ENCODE data around the gene PARP4.
"Not testable (repeated sequence)": the region's sequence is repeated elsewhere in the genome, so short reads cannot be mapped to it uniquely, and the experiment has no call there.

Gene PARP4

GRCh38 chr13:24506283-24506682 lies 6.3 kb downstream of the PARP4 start:
- in situ Hi-C loops (cut with MboI; ENCODE audit: low sequenced_read_pairs), result not testable (repeated sequence)

DNA sequence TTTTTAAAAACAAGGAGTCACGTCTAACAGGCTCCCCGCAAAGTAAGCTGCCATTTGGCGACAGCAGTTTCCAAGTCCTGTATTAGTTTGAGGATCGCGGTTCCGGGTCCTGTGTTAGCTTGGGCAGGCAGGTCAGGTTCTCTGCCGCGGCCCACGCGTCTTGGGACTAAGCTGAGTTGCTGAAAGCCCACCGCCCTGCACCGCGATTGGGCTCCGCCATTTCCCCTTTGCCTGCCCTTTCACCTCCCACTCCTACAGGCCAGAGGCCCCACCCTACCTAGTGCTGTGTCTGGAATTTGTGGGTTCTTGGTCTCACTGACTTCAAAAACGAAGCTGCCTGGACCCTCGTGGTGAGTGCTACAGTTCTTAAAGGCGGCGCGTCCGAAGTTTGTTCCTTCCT lies 6.8 kb downstream of the PARP4 start:
- in situ Hi-C loops (cut with MboI; ENCODE audit: low sequenced_read_pairs), result no loop called here

DNA sequence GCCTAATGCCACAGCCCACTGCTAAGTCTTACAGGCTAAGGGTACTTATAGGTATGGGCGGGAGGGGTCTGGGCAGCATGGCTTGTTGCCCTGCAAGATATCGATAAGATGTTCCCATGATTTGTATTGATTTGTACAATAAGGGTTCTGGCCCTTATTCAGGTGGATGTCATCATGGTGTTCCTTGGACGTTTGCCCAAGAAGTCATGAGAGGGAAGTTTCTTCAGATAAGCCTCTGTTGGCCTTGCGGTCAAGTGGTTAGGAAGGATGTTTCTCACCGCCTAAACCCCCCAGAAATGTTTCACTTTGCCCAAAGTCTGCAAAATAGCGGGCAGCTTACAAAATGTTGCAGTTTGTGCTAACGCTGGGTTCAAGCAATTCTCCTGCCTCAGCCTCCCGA lies 7.3 kb downstream of the PARP4 start:
- in situ Hi-C loops (cut with MboI; ENCODE audit: low sequenced_read_pairs), result no loop called here

- in situ Hi-C loops (cut with MboI; ENCODE audit: low sequenced_read_pairs), result no loop called here
These were observed 9.2 kb downstream of the PARP4 start for GRCh38 chr13:24503379-24503696.

DNA sequence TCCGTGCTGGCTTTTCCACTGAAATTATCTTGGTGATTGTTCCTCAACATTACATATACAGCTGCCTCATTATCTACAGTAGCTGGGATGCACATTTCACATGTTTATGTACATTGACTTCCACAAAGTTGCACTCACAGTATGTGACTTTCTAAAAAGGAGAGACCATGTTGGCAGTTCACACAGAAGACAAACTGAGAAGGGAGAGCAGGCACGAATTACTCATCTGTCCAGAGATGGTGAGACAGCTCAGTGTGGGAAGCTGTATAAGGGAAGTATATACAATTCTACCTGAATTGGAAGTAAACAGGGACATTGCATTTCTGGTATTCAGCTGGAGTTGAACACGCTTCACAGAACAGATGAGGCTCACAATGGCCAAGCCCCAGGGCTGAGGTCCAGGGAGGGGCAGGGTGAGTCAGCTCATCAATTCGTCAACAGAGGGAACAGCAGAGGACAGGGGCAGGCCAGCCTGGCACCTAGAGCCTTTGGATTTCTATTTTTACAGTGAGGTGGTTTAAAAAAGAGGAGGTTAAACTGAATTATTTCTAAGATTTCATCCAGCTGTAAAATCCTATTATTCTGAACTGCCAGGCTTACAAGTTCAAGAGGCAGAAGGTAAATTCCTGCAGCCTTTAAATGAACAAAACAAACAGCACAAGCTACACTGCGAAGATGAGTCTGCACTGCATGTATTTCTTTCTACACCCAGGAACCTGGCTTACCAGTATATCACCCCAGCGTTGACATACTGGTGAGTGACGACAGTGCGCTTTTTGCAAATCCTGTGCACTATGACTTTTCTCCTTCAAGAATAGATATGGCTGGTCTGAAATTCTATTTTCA lies 9.8 kb downstream of the PARP4 start:
- in situ Hi-C loops (cut with MboI; ENCODE audit: low sequenced_read_pairs), result no loop called here

DNA sequence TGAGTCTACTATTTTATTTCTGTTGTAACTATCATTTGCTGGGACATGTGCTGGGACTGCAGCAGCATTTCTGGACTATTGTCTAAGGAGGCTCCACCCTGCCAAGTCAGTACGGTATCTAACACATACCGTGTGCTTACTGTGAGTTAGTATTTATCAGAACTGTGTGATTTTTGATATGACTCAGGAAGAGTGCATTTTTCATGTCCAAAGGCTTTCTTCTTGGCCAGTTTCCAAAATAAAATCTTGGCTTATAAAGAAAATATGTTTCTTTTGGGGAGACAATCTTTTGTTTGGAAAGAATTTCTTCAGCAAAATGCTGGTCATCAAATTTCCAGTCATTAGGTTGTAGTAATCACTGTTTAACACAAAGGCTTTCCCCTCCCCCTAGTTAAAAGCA lies 11.6 kb downstream of the PARP4 start:
- in situ Hi-C loops (cut with MboI; ENCODE audit: low sequenced_read_pairs), result no loop called here

DNA sequence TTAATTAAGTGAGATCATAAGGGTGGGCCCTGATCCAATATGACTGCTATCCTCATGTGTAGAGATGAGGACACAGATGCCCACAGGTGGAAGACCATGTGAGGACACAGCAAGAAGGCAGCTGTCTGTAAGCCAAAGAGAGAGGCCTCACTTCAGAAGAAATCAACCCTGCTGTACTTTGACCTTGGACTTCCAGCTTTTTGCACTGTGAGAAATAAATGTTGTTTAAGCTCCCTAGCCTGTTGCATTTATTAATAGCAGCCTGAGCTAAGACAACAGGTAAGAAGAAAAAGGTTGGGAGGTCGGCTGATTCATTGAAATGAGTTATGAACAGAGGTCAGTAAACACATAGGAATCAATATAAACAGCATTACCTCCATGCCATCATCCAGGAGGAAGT lies 14.8 kb downstream of the PARP4 start:
- in situ Hi-C loops (cut with MboI; ENCODE audit: low sequenced_read_pairs), result no loop called here

DNA sequence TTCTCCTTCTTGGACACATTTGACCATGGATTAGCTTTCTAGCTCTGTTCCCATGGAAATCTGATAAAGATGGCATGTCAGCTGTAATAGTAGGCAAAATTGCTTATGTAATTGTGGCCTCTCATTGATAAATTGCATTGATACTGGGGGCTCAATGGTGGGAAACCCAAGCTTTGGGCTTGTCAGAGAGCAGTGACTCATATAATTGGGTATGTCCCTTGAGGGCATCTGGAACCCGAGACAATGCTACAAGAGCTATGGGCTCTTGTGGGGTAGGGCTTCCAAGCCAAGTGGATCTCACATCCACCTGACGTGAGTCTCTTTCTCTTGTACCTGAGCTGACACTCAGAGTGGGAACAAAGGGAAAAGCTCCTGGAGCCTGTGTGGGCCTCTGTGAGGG lies 16.3 kb downstream of the PARP4 start:
- in situ Hi-C loops (cut with MboI; ENCODE audit: low sequenced_read_pairs), result not testable (repeated sequence)

- in situ Hi-C loops (cut with MboI; ENCODE audit: low sequenced_read_pairs), result no loop called here
These were observed 17.3 kb downstream of the PARP4 start for GRCh38 chr13:24495151-24495729.

- in situ Hi-C loops (cut with MboI; ENCODE audit: low sequenced_read_pairs), result no loop called here
These were observed 19.2 kb downstream of the PARP4 start for GRCh38 chr13:24493356-24493755.

GRCh38 chr13:24491845-24492244 lies 20.7 kb downstream of the PARP4 start:
- in situ Hi-C loops (cut with MboI; ENCODE audit: low sequenced_read_pairs), result no loop called here

DNA sequence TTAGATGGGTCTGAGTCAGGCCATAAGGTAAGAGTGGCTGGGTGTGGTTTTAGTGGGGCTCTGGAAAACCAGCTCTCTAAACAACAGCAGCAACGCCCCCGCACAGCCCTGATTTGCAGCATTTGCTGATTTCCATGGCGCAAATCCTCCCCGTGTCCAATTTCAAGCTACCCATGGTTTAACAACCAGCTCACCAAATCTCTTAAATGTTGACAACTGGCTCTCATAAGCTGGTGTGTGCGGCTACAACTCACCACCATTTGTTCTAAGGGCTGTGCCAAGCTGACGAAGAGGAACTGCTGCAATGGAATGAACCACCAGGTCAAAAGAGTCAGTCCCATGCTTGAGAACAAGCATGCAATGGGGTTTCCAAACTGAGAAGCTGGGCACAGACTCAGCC lies 22.9 kb downstream of the PARP4 start:
- in situ Hi-C loops (cut with MboI; ENCODE audit: low sequenced_read_pairs), result no loop called here

DNA sequence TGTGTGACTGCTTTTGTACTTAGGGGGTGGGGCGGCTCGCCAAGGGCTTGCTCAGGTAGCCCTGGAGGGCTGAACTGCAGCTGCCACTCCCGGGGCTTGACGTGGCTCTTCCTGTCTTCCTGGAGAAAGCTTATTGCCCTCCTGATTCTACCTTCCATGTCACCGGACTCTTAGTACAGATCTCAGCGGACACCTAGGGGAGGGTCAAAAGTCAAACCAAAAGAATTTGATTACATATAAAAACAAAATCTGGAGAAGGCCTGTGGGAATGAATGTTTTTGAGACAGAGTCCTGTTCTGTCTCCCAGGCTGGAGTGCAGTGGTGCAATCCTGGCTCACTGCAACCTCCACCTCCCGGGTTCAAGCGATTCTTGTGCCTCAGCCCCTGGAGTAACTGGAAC lies 24.5 kb downstream of the PARP4 start:
- in situ Hi-C loops (cut with MboI; ENCODE audit: low sequenced_read_pairs), result not testable (repeated sequence)

DNA sequence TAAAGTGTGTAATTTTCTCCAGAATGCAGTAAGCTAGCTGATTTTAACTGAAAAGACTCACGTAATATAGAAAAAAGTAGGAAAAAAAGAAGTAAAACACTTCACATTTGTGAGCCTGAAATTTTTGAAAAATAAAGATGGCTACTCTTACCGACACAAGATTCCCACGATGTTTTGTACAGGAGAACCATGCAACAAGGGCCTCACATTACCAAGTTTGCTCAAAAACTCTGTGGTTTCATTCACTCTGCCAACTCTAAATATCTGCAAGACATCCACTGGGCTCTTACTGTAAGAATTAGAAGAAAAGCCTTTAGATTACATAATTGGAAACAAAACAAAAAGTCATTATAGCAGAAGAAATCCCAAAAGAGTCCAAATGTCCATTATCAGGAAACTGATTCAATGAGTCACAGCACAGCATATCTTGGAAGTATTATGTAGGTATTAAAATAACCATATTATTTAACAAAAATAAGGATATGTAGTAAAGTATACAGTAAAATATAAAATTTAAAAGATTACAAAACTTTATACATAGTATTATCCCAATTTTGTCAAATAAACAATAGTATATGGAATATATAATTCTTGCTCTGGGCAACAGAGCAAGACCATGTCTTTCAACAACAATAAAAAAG lies 26.4 kb downstream of the PARP4 start:
- in situ Hi-C loops (cut with MboI; ENCODE audit: low sequenced_read_pairs), result not testable (repeated sequence)

GRCh38 chr13:24473686-24474085 lies 38.9 kb downstream of the PARP4 start:
- in situ Hi-C loops (cut with MboI; ENCODE audit: low sequenced_read_pairs), result no loop called here

DNA sequence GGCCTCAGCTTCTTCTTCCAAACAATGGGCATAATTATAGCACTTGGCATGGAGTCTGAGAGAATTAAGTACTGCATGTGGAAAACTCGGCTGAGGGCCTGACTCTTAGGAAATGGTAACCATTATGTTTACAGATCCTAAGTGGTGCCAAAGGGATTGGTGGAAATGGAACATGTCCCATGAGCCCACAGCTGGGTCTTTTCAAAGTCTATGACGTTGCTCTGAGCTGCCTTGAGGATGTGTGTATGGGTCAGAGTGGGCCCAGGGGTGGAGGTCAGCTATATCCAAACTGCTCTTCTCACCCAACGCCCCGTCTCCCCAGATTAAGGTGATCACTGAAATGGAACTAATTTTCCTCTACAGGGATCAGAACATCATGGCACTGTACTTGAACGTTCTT lies 40.4 kb downstream of the PARP4 start:
- in situ Hi-C loops (cut with MboI; ENCODE audit: low sequenced_read_pairs), result not testable (repeated sequence)

DNA sequence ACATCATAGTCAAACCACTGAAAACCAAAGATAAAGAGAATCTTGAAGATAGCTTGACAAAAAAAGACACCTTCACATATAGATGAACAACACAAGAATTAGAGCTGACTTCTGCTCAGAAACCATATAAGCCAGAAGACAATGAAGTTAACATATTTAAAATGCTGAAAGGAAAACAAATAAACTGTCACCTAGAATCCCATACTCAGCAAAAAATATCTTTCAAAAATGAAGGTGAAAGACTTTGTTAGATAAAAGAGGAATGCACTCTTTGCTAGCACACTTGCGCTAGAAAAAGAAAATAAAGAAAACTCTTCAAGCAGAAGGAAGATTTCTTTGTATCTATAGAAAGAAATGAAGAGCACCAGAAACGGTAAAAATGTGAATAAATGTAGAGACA lies 49.5 kb downstream of the PARP4 start:
- in situ Hi-C loops (cut with MboI; ENCODE audit: low sequenced_read_pairs), result no loop called here

DNA sequence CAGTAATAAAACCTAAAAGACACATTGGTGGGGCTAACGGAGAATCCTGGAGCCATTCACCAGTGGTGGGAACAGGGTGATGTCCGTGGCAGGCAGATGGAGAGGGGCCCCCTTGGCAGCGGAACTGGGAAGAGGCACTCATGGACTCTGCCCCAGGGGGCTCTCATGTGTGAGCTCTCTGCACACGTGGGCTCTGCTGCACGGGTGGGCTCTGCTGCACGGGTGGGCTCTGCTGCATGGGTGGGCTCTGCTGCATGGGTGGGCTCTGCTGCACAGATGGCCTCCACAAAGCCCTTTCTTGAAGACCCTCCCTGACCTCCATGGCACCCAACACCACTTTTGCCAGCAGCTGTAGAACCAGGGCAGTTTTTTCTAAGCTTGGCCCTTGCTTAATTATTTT lies 52.3 kb downstream of the PARP4 start:
- in situ Hi-C loops (cut with MboI; ENCODE audit: low sequenced_read_pairs), result no loop called here

DNA sequence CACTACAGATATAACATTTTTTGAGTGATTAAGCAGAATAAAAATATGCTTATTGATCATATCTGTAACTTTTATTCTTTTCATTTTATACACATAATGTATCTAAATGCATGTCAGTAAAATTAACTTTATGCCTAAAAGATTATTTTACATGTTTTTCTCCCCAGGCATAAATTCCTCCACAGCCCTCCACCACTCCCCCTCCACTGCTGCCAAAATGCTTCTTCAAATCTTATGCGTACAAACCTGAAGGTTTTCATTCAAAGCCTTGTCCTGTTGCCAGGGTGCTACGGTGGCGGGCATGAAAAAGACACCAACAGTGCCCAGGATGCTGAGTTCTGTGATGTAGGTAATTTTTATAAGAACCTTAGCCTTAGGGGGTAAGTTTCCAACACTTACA lies 52.9 kb downstream of the PARP4 start:
- in situ Hi-C loops (cut with MboI; ENCODE audit: low sequenced_read_pairs), result no loop called here

- in situ Hi-C loops (cut with MboI; ENCODE audit: low sequenced_read_pairs), result no loop called here
These were observed 53.3 kb downstream of the PARP4 start for GRCh38 chr13:24459234-24459633.

DNA sequence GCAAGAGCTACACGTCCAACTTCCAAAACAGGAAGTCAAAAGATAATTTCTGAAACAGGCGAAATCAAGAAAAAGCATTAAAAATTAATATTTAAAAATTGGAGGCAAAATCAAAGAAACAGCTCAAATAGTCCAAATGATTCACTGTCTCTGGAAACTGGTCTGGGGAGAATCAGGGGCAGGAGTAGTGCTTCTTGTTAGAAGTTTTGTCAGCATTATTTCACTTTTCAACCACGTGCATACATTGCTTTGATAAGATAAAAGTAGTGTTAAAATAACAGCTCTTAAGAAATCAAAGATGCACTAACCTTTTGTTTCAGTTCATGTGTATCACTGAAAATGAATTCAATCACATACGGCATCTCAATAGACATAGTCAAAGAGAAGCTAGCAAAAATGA lies 53.8 kb downstream of the PARP4 start:
- in situ Hi-C loops (cut with MboI; ENCODE audit: low sequenced_read_pairs), result no loop called here

DNA sequence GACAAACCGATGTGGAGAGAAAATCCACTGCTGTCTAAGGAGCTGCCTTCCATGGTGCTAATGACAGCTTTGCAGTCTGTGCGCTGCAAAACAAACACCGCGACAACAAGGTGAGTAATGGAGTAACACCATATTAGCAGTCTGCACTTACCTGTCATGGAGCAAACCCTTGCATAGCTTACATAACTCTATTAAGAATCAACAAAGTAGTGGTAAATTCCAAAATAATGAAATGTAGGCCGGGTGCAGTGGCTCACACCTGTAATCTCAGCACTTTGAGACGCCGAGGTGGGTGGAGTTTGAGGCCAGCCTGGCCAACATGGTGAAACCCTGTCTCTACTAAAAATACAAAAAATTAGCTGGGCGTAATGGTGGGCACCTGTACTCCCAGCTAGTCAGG lies 56.2 kb downstream of the PARP4 start:
- in situ Hi-C loops (cut with MboI; ENCODE audit: low sequenced_read_pairs), result no loop called here
